ENCODE measurements around the gene PGC. TPM values are rescaled to one million over a fixed set of nuclear protein-coding genes. Genes with fewer than 3 reads are reported as not detected.

PGC gene
- total and polyA plus RNA-seq, 9 of the 15 experiments (the other 6 are each of a cell fraction or from before 2014, with no cell fraction given): 0.17 to 0.40 TPM; not detected in 7

DNA sequence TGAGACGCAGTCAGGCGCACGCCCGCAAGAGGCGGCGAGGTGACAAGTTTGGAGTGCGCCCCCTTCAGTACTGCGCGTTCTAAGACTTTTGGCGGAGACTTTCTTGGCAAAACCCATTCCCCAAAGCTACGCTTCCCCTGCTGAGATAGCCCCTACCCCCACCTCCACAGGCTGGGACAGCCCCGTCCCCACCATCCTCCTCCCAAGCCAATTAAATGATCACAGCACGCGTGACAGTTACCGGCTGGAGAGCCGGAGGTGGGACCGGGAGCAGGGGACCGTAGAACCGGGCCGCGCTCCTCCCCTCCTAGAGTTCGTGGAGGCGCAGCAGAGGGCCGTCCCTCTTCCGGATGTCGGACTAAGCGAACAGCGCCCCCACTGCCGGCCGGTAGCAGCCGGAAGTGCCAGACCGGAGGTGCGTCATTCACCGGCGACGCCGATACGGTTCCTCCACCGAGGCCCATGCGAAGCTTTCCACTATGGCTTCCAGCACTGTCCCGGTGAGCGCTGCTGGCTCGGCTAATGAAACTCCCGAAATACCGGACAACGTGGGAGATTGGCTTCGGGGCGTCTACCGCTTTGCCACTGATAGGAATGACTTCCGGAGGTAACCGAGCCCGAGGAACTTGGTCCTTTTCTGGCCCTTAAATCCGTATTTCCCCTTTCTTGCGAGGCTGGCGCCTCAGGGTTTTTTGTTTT, 40.2 kb upstream of the PGC start, which contains the start of gene TOMM6 (continued):
- TF ChIP-seq ZNF407 (IDR thresholded peaks at IDR 0.05; ENCODE audit: low read depth) (peak; percentile 54; the same call in 1 of the 2 replicates), ARID3A (IDR thresholded peaks at IDR 0.05; ENCODE audit: borderline replicate concordance, low read depth, low read length) (no peak), ATF3 (IDR thresholded peaks at IDR 0.05) (no peak; the same call in 1 of the 2 replicates), ATF3 (CRISPR knock-in tag; conservative IDR thresholded peaks at IDR 0.05) (no peak; the same call in none of the 2 replicates), EGR1 (conservative IDR thresholded peaks at IDR 0.05) (no peak; the same call in 1 of the 2 replicates), SRSF9 (IDR thresholded peaks at IDR 0.05; ENCODE audit: borderline replicate concordance, low read depth, low read length) (no peak), CREB1 (IDR thresholded peaks at IDR 0.05) (peak; percentile 97), CREB1 (CRISPR knock-in tag; IDR thresholded peaks at IDR 0.05) (peak; percentile 99)
- TF ChIP-seq, protein P1, sequence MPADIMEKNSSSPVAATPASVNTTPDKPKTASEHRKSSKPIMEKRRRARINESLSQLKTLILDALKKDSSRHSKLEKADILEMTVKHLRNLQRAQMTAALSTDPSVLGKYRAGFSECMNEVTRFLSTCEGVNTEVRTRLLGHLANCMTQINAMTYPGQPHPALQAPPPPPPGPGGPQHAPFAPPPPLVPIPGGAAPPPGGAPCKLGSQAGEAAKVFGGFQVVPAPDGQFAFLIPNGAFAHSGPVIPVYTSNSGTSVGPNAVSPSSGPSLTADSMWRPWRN (IDR thresholded peaks at IDR 0.05; ENCODE audit: low read depth): no peak
- TF ChIP-seq, protein P2, sequence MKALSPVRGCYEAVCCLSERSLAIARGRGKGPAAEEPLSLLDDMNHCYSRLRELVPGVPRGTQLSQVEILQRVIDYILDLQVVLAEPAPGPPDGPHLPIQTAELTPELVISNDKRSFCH (CRISPR knock-in tag; IDR thresholded peaks at IDR 0.05): no peak
- TF ChIP-seq, protein P2 (tag; IDR thresholded peaks at IDR 0.05): no peak; the same call in 1 of the 2 replicates
- TF ChIP-seq, protein P3, sequence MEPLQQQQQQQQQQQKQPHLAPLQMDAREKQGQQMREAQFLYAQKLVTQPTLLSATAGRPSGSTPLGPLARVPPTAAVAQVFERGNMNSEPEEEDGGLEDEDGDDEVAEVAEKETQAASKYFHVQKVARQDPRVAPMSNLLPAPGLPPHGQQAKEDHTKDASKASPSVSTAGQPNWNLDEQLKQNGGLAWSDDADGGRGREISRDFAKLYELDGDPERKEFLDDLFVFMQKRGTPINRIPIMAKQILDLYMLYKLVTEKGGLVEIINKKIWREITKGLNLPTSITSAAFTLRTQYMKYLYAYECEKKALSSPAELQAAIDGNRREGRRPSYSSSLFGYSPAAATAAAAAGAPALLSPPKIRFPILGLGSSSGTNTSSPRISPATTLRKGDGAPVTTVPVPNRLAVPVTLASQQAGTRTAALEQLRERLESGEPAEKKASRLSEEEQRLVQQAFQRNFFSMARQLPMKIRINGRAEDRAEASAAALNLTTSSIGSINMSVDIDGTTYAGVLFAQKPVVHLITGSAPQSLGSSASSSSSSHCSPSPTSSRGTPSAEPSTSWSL (CRISPR knock-in tag; IDR thresholded peaks at IDR 0.05; ENCODE audit: borderline replicate concordance): no peak
